ENCODE results near the gene PPP2R5C. TPM values are rescaled to one million over a fixed set of nuclear protein-coding genes. Genes with fewer than 3 reads are reported as not detected.

PPP2R5C gene
- total RNA-seq, 4 donors from 2014 or later, result 66.2 to 211 (median 116) TPM

DNA sequence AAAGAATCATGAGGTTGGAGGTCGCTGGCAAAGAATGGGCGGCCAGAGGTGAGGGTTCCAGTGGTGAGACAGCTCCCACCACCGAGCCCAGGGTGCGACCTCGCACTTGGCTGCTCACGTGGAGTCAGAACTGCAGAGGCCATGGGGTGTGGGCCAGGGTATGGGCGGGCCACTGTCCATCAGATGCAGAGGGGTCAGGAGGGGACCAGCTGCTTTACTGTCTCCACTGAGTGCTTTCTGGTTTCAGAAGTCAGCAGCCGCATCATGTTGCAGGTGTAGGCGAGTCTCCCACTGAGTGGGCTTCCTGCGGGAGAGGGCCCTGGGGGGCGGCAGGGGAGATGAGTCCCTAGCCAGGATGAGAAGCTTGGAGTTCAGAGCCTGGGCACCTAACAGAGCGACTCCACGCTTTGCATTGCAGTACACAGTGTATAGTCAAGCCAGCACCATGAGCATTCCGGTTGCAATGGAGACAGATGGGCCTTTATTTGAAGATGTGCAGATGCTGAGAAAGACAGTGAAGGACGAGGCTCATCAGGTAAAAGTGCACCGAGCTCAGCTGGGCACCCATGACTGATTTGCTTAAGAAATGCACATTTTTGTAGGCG is 156.0 kb downstream of the PPP2R5C start:
- no peaks in the 10 kb centered on the region for H3K4me1 ChIP-seq
- TF ChIP-seq POLR2A (IDR thresholded peaks at IDR 0.05) (no peak), EP300 (IDR thresholded peaks at IDR 0.05; ENCODE audit: low read depth) (no peak), POLR2AphosphoS5 (IDR thresholded peaks at IDR 0.05) (no peak)
- TF ChIP-seq, protein P1, sequence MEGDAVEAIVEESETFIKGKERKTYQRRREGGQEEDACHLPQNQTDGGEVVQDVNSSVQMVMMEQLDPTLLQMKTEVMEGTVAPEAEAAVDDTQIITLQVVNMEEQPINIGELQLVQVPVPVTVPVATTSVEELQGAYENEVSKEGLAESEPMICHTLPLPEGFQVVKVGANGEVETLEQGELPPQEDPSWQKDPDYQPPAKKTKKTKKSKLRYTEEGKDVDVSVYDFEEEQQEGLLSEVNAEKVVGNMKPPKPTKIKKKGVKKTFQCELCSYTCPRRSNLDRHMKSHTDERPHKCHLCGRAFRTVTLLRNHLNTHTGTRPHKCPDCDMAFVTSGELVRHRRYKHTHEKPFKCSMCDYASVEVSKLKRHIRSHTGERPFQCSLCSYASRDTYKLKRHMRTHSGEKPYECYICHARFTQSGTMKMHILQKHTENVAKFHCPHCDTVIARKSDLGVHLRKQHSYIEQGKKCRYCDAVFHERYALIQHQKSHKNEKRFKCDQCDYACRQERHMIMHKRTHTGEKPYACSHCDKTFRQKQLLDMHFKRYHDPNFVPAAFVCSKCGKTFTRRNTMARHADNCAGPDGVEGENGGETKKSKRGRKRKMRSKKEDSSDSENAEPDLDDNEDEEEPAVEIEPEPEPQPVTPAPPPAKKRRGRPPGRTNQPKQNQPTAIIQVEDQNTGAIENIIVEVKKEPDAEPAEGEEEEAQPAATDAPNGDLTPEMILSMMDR (IDR thresholded peaks at IDR 0.05), result no peak
- H3K36me3 ChIP-seq, result peaks cover 0 to 16% (median 7%) of the 10 kb centered on the region in 4 donors
- intact Hi-C loops (cut with DNase I; ENCODE audit: low total_unique reads), result no loop called here
- in situ Hi-C loops (cut with MboI; ENCODE audit: low pct_ligation_motif_present in 1 of 4, low pct_unique_long_range_greater_than_20kb in 1 of 4, low sequenced_read_pairs in 3 of 4), result no loop called here
- H3K4me3 ChIP-seq, result no peak overlapping the region
- H3K27me3 ChIP-seq, result no peaks in the 10 kb centered on the region
- no peaks in the 10 kb centered on the region for H3K9me3 ChIP-seq
- H3K27ac ChIP-seq, result no peak overlapping the region
- WGBS, 2 donors (ENCODE audit: low coverage in 1 of 2), result 79 to 80% methylated on average over 3 to 17 of the region's 17 CpGs
- DNase-seq, result no peak

DNA sequence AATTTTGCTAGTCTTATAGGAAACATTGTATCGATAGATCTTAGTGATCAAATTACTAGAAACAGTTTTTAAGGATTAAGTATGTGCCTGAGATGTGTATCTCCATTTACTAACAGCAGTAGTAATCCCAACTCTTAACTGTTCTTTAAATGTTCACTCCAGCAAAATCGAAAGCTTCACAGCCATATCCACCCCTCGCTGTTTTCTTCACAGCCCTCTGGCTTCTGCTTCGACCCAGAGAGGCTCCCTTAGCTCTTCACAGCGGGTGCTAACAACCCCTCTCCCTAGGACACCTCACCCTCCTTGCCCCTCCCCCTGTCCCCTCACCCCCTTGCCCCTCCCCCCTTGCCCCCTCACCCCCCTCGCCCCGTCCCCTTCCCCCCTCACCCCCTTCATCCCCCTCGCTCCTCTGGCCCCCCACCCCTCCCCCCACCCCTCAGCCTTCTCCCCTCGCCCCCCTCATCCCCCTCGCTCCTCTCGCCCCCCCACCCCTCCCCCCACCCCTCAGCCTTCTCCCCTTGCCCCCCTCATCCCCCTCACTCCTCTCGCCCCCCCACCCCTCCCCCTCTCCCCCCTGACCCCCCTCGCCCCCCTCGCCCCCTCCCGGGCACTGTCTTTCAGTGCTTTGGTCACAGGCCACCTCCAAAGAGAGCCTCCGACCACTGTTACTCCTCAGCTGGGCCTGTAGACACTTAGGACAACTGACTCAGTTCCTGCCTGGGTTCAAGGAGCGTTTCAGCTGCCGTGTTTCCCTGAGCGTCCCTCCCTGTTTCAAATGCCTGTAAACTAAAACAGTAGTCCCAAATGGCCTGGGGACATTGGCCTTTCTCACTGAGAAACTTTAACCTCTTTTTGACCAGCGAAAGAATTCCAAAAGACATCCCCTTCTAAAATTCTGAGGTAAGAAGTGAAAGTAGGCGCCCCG is 156.8 kb downstream of the PPP2R5C start:
- Histone ChIP-seq H3K27me3 (no peaks in the 10 kb centered on the region), H3K36me3 (peaks cover 0 to 10% (median 4%) of the 10 kb centered on the region in 4 donors), H3K27ac (no peak overlapping the region), H3K4me1 (no peaks in the 10 kb centered on the region), H3K4me3 (no peak overlapping the region), H3K9me3 (no peaks in the 10 kb centered on the region)
- DNase-seq, result no peak
- TF ChIP-seq POLR2A (IDR thresholded peaks at IDR 0.05) (no peak), POLR2AphosphoS5 (IDR thresholded peaks at IDR 0.05) (no peak), EP300 (IDR thresholded peaks at IDR 0.05; ENCODE audit: low read depth) (no peak)
- TF ChIP-seq, protein P1 (IDR thresholded peaks at IDR 0.05), result no peak
- in situ Hi-C loops (cut with MboI; ENCODE audit: low pct_ligation_motif_present in 1 of 4, low pct_unique_long_range_greater_than_20kb in 1 of 4, low sequenced_read_pairs in 3 of 4), result no loop called here
- 80 to 81% methylated on average over 7 to 15 of the region's 22 CpGs for WGBS, 2 donors (ENCODE audit: low coverage in 1 of 2)
- intact Hi-C loops (cut with DNase I; ENCODE audit: low total_unique reads), result no loop called here

DNA sequence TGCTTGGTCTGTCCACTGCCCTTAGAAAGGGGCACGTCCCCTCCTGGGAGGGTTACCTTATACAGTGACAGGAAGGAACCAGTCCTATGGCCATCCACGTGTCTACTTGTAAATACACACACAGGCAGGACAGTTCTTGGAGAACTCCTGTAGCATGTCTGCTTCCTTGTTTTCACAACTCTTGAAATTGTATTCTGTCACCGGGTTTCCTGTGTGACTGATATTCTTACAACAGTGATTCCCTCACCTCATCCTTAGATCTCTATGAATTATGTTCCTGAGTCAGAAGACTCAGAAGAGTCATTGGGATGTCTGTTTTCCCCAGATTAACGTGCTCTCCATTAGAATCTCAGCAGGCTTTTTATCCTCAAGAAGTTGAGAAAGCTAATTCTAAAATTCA is 158.8 kb downstream of the PPP2R5C start:
- Histone ChIP-seq H3K36me3 (peaks cover 0 to 12% (median 0%) of the 10 kb centered on the region in 4 donors), H3K27ac (no peak overlapping the region), H3K27me3 (no peaks in the 10 kb centered on the region), H3K4me3 (no peak overlapping the region), H3K9me3 (no peaks in the 10 kb centered on the region), H3K4me1 (no peaks in the 10 kb centered on the region)
- intact Hi-C loops (cut with DNase I; ENCODE audit: low total_unique reads), result no loop called here
- in situ Hi-C loops (cut with MboI; ENCODE audit: low pct_ligation_motif_present in 1 of 4, low pct_unique_long_range_greater_than_20kb in 1 of 4, low sequenced_read_pairs in 3 of 4), result no loop called here
- DNase-seq, result no peak
- WGBS, 2 donors (ENCODE audit: low coverage in 1 of 2), result 80 to 90% methylated on average over 2 to 4 of the region's 4 CpGs
- TF ChIP-seq, protein P1 (IDR thresholded peaks at IDR 0.05), result no peak
- TF ChIP-seq EP300 (IDR thresholded peaks at IDR 0.05; ENCODE audit: low read depth) (no peak), POLR2A (IDR thresholded peaks at IDR 0.05) (no peak), POLR2AphosphoS5 (IDR thresholded peaks at IDR 0.05) (no peak)

DNA sequence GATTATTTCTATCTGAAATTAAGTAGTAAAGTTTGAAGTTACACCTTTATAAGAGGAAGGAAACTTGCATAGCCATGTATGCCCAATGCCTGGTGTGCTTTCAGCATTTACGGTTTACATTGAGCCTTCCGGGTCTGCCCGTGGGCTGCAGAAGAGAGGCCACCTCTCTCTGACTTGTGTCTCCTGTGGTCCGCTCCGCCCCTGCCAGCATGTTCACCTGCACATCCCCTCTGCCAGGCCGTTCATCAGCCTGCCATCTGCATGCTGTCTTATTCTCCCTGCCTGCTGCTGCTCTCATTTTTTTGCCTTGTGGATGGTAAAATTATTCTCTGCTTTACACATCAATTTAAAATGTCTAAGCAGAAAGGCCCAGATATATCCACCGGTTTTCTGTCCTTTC is 161.4 kb downstream of the PPP2R5C start:
- no peaks in the 10 kb centered on the region for H3K9me3 ChIP-seq
- TF ChIP-seq EP300 (IDR thresholded peaks at IDR 0.05; ENCODE audit: low read depth) (no peak), POLR2AphosphoS5 (IDR thresholded peaks at IDR 0.05) (no peak), POLR2A (IDR thresholded peaks at IDR 0.05) (no peak)
- TF ChIP-seq, protein P1 (IDR thresholded peaks at IDR 0.05), result no peak
- peaks cover 0 to 8% (median 1%) of the 10 kb centered on the region in 4 donors for H3K4me1 ChIP-seq
- DNase-seq, result no peak
- no peak overlapping the region for H3K4me3 ChIP-seq
- H3K27ac ChIP-seq, result no peak overlapping the region
- in situ Hi-C loops (cut with MboI; ENCODE audit: low pct_ligation_motif_present in 1 of 4, low pct_unique_long_range_greater_than_20kb in 1 of 4, low sequenced_read_pairs in 3 of 4), result no loop called here
- WGBS, 2 donors (ENCODE audit: low coverage in 1 of 2), result 83 to 88% methylated on average over 7 of the region's 7 CpGs
- intact Hi-C loops (cut with DNase I; ENCODE audit: low total_unique reads), result no loop called here
- H3K36me3 ChIP-seq, result peaks cover 0 to 16% (median 0%) of the 10 kb centered on the region in 4 donors
- H3K27me3 ChIP-seq, result no peaks in the 10 kb centered on the region

Measured in transverse colon (tissue), 4 donors.